Measurements from ENCODE around the gene ADAMTS17. TPM values are rescaled to one million over a fixed set of nuclear protein-coding genes. Genes with fewer than 3 reads are reported as not detected.

The ADAMTS17 gene
- total RNA-seq, 4 donors from 2014 or later, result 4.5 to 11.4 (median 6.6) TPM

DNA sequence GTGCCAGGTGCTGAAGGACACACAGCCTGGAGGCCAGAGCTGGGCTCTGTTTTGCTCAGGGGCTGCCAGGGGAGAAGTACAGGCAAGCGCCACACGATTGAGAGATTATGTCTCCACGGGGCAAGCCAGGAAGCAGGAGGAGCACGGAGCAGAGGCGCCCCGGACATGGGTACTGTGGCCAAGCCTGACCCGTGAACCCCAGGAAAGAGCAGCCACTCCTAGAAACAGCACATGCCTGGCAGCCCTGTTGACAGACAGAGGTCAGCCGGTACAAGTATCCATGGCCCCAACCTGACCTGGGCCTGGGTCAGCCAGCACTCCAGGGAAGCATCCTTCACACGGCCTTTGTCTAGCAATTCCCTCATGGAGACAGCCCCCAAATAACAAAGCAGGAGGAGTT is 89.4 kb downstream of the ADAMTS17 start:
- Histone ChIP-seq H3K36me3 (peaks cover 0 to 12% (median 0%) of the 10 kb centered on the region in 3 donors), H3K4me3 (no peak overlapping the region), H3K9me3 (no peaks in the 10 kb centered on the region), H3K4me1 (peaks cover 0 to 28% (median 0%) of the 10 kb centered on the region in 3 donors), H3K27me3 (no peaks in the 10 kb centered on the region), H3K27ac (no peak overlapping the region)
- WGBS, 2 donors, result 83 to 92% methylated on average over 2 of the region's 9 CpGs
- TF ChIP-seq POLR2A (IDR thresholded peaks at IDR 0.05), result no peak
- TF ChIP-seq, protein P1, sequence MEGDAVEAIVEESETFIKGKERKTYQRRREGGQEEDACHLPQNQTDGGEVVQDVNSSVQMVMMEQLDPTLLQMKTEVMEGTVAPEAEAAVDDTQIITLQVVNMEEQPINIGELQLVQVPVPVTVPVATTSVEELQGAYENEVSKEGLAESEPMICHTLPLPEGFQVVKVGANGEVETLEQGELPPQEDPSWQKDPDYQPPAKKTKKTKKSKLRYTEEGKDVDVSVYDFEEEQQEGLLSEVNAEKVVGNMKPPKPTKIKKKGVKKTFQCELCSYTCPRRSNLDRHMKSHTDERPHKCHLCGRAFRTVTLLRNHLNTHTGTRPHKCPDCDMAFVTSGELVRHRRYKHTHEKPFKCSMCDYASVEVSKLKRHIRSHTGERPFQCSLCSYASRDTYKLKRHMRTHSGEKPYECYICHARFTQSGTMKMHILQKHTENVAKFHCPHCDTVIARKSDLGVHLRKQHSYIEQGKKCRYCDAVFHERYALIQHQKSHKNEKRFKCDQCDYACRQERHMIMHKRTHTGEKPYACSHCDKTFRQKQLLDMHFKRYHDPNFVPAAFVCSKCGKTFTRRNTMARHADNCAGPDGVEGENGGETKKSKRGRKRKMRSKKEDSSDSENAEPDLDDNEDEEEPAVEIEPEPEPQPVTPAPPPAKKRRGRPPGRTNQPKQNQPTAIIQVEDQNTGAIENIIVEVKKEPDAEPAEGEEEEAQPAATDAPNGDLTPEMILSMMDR (IDR thresholded peaks at IDR 0.05), result no peak
- intact Hi-C loops (cut with DNase I), result no loop called here
- no peak for DNase-seq

DNA sequence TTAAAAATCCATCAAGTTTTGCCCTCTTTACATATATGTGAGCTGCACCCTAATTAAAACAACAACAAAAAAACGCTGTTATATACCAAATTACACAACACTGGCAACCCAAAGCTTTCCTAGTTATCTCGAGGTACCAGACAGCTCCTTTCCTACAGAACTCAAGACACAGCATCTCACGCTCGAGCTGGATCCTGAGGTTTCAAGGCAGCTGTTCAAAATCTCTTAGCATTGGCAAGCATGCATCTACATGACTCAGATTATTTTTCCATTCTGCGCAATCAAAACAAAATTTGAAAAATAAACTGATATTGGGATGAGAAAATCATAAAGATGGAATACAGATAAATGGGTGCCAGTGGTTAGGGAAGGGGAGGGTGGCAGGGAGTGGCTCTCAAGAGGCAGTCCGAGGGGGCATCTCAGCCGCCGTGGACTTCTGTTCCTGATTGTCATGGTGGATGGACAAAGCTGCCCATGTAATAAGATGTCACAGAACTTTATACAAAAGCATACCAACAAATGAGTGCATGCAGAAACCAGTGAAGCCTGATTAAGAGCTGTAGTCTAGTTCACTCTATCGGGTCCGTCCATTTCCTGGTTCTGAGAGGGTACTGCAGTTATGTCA is 91.5 kb downstream of the ADAMTS17 start:
- H3K27ac ChIP-seq, result peak overlapping the region in 2 of 4 donors; percentile 33 to 48
- no peak overlapping the region for H3K4me3 ChIP-seq
- TF ChIP-seq POLR2A (IDR thresholded peaks at IDR 0.05), result no peak
- H3K36me3 ChIP-seq, result no peaks in the 10 kb centered on the region
- no peaks in the 10 kb centered on the region for H3K27me3 ChIP-seq
- no peaks in the 10 kb centered on the region for H3K9me3 ChIP-seq
- peaks cover 0 to 48% (median 7%) of the 10 kb centered on the region in 3 donors for H3K4me1 ChIP-seq
- intact Hi-C loops (cut with DNase I), result no loop called here
- WGBS, 2 donors, result 62 to 81% methylated on average over 10 of the region's 10 CpGs
- no peak for DNase-seq

DNA sequence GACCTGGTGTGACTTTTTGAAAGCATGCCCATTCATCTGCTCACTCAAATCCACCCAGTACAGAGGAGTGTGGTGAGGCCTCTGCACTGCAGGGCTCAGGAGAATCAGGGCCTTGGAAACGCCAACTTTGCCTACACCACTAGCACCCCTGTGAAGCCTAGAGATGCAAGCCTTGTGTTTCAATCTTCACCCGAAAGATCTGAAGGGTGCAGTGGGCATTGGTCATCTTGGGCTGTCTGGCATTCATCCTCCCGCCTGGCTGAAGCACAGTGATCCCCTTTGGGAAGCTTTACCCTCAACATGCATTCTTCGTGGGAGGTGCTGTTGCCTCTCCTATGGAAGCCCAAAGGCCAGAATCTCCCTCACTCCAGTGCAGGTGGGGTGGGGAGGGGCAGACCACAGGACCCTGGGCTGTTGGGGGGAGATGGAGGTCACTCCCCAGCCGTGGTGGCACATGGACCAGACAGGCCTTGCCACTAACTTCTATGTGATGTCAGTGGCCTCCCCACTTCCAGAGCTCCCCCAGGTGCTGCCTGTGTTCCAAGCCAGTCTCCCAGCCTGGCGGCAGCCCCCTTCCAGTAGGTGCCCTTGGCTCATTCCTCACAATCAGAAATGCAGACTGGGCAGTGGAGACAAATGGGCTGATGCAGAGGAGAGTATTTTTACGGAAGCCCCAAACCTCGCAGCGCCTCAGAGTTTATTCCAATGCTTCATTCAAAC is 92.5 kb downstream of the ADAMTS17 start:
- no peak for TF ChIP-seq POLR2A (IDR thresholded peaks at IDR 0.05)
- TF ChIP-seq, protein P1 (IDR thresholded peaks at IDR 0.05), result no peak
- 79 to 85% methylated on average over 4 to 7 of the region's 9 CpGs for WGBS, 2 donors
- Histone ChIP-seq H3K4me1 (peaks cover 0 to 58% (median 7%) of the 10 kb centered on the region in 3 donors), H3K9me3 (no peaks in the 10 kb centered on the region), H3K27me3 (no peaks in the 10 kb centered on the region), H3K36me3 (no peaks in the 10 kb centered on the region), H3K4me3 (no peak overlapping the region), H3K27ac (no peak overlapping the region)
- intact Hi-C loops (cut with DNase I), result no loop called here
- no peak for DNase-seq

DNA sequence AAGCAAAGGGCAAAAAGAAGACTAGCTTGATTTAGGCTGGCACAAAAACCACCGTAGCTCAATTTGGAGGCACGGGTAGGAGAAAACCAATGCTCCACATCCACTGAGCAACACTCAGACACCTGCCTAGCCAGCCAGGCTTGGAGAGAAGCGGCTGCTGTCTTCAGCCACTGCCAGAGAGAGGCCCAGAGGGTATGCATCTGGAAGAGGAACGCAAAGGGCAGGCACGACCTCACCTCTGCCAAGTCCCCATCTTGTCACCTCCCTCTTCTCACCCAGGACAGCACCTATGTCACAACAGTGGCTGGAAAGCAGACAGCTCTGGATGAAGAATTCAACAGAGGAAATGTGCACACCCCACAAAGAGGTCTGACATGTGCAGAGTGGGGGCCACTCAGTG is 93.5 kb downstream of the ADAMTS17 start:
- H3K4me3 ChIP-seq, result no peak overlapping the region
- DNase-seq, result no peak
- TF ChIP-seq, protein P1 (IDR thresholded peaks at IDR 0.05), result no peak
- TF ChIP-seq POLR2A (IDR thresholded peaks at IDR 0.05), result no peak
- H3K27me3 ChIP-seq, result no peaks in the 10 kb centered on the region
- no peaks in the 10 kb centered on the region for H3K9me3 ChIP-seq
- peaks cover 0 to 52% (median 7%) of the 10 kb centered on the region in 3 donors for H3K4me1 ChIP-seq
- intact Hi-C loops (cut with DNase I), result no loop called here
- H3K27ac ChIP-seq, result peak overlapping the region in 3 of 4 donors; percentile 59 to 84 (median 80)
- H3K36me3 ChIP-seq, result no peaks in the 10 kb centered on the region
- 89% methylated on average over 5 of the region's 5 CpGs; no CpG with 5 or more reads in 1 of the 2 donors for WGBS, 2 donors

DNA sequence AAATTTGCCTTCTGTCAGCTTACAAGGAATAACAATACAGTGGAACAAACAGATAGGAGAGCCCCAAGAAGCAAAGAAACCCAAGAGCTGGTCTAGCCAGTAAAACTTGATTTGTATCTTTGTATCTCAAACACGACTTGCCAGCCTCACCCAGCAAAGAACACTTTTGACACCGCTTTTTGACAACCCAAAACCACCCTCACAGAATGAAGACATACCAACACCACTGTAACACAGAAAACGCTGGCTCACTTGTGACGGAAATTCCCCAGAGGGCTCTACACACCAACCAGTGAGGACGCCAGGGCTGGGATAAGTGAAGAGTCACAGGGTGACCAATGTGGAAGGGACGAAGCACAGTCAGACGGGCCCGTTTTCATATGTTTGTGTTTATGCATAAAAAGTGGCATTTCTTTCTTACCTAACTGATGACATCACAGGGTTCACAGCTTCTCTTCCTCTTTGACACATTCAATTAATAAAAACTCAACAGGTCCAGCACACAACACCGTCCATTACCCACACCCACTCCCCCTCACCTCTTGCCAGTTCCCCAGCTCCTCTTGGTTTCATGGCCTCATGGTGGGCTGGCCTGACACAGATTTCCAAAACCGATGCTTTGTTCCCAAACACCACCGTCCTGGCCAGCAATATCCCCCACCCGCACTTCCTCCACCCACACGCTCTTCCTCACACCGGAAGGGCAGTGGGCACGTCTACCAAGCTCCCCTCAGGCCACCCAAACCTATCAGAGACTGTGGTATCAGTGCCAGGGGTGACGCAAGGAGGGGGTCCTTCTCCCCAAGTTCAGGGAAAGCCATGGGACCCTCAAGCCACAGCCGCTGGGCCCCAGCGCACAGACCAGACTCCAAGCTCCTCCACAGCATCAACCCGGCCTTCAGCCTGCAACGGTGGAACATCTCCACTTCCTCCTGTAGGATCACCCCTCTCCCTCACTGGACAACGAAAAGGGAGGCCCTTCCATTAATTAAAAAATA is 94.2 kb downstream of the ADAMTS17 start:
- no peaks in the 10 kb centered on the region for H3K9me3 ChIP-seq
- TF ChIP-seq, protein P1 (IDR thresholded peaks at IDR 0.05), result no peak
- no peak for TF ChIP-seq POLR2A (IDR thresholded peaks at IDR 0.05)
- H3K27ac ChIP-seq, result peak overlapping the region; percentile 44 to 84 (median 70)
- peaks cover 0 to 45% (median 7%) of the 10 kb centered on the region in 3 donors for H3K4me1 ChIP-seq
- no peak for DNase-seq
- no peaks in the 10 kb centered on the region for H3K27me3 ChIP-seq
- WGBS, 2 donors, result 72 to 81% methylated on average over 19 to 21 of the region's 21 CpGs
- H3K4me3 ChIP-seq, result no peak overlapping the region
- intact Hi-C loops (cut with DNase I), result no loop called here
- no peaks in the 10 kb centered on the region for H3K36me3 ChIP-seq
